Colonic mucosa (tissue), 4 donors: ENCODE results near the gene MFSD6. TPM values are rescaled to one million over a fixed set of nuclear protein-coding genes. Genes with fewer than 3 reads are reported as not detected.

Experiments
- DNase-seq: peaks from one replicate; pipeline ENCODE4 v3.0.0-alpha.2; 2020
- H3K27ac ChIP-seq: fragments of 200-600 bp; one replicate; pipeline ENCODE4 v1.8.0; 2021
- H3K27me3 ChIP-seq: fragments of 200-600 bp; one replicate; pipeline ENCODE4 v1.8.0; 2021
- H3K36me3 ChIP-seq: fragments of 200-600 bp; one replicate; pipeline ENCODE4 v1.8.0; 2021
- H3K4me1 ChIP-seq: fragments of 200-600 bp; one replicate; pipeline ENCODE4 v1.8.0; 2021; ENCODE audit warnings: mild to moderate bottlenecking
- H3K4me3 ChIP-seq: fragments of 200-600 bp; one replicate; pipeline ENCODE4 v1.8.0; 2021
- H3K9ac ChIP-seq, 2 donors: one replicate each; pipeline ENCODE4 v1.7.0; 2013; ENCODE audit warnings: control low read depth in 2 of 2, low read depth in 2 of 2, low read length in 2 of 2
- H3K9me3 ChIP-seq: fragments of 200-600 bp; one replicate; pipeline ENCODE4 v1.8.0; 2021
- intact Hi-C: fragments of 100-400 bp; cut with DNase I; formaldehyde crosslinking; loops from one replicate; pipeline ENCODE4 v1.14.1; 2022
- total RNA-seq, 2 donors: library from RNA; stranded (reverse); fragmentation: NEBNext Ultra II Directional in 1 of 2; extraction: Animal tissue kit (Norgen Biotek cat#: 25700) in 1 of 2; gene quantifications; one replicate each; pipeline ENCODE4 v1.2.1, GENCODE V29; 2021
- TF ChIP-seq, protein P1 (sequence below): fragments of 200-600 bp; IDR thresholded peaks from one replicate; pipeline ENCODE4 v1.8.0; 2022; ENCODE audit warnings: antibody characterized with exemption, mild to moderate bottlenecking
- donor health status: healthy.
- donor health status: DM: no; HTN: no; CAD: no.
- donor health status: DM: no; HTN: no; CAD: no.

Gene MFSD6
- total RNA-seq, 2 donors from 2014 or later: 60.9 to 83.3 TPM

DNA sequence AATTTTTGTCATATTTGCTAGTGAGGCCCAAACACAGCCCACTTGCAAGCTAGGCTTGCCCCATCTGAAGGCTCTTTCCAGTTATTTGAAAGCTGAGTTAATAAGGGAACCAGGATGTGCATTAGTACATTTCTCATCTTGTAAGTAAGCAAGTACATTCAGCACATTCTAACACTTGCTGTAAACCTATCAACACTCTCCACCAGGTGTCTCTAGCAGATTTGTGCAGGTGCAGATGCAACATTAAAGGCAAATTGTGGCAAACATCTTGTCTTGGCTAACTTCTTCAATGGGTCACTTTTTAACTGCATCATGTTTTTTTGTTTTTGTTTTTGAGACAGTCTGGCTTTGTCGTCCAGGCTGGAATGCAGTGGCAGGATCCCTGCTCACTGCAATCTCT, 25.3 kb upstream of the MFSD6 start:
- no peak overlapping the region for H3K27ac ChIP-seq
- no peaks in the 10 kb centered on the region for H3K36me3 ChIP-seq
- no peak overlapping the region for H3K9ac ChIP-seq
- intact Hi-C loops: loop anchor here (5.0 kb wide), 1 partner anchor 129 kb away; no protein-coding TSS in a partner anchor
- no peak overlapping the region for H3K4me3 ChIP-seq
- no peaks in the 10 kb centered on the region for H3K27me3 ChIP-seq
- H3K4me1 ChIP-seq: no peaks in the 10 kb centered on the region
- TF ChIP-seq, protein P1, sequence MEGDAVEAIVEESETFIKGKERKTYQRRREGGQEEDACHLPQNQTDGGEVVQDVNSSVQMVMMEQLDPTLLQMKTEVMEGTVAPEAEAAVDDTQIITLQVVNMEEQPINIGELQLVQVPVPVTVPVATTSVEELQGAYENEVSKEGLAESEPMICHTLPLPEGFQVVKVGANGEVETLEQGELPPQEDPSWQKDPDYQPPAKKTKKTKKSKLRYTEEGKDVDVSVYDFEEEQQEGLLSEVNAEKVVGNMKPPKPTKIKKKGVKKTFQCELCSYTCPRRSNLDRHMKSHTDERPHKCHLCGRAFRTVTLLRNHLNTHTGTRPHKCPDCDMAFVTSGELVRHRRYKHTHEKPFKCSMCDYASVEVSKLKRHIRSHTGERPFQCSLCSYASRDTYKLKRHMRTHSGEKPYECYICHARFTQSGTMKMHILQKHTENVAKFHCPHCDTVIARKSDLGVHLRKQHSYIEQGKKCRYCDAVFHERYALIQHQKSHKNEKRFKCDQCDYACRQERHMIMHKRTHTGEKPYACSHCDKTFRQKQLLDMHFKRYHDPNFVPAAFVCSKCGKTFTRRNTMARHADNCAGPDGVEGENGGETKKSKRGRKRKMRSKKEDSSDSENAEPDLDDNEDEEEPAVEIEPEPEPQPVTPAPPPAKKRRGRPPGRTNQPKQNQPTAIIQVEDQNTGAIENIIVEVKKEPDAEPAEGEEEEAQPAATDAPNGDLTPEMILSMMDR: peak; percentile 39
- H3K9me3 ChIP-seq: no peaks in the 10 kb centered on the region
- peak; percentile 55 for DNase-seq

DNA sequence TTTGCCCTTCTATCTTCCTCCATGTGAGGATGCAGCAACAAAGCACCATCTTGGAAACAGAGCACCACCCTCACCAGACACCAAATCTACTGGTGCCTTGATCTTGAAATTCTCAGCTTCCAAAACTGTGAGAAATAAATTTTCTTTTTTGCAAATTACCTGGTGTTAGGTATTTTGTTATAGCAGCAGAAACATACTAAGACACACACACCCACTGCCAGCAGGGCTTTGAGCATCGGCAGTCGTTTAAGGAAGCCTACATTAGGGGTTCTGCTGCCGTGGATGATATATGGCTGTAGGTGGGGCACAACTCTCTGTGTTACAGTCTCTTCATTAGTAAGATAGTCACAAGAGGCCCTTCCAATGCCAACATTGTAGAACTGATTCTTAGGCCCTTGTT, 20.7 kb upstream of the MFSD6 start:
- H3K27ac ChIP-seq: no peak overlapping the region
- TF ChIP-seq, protein P1: no peak
- no peak overlapping the region for H3K4me3 ChIP-seq
- H3K36me3 ChIP-seq: no peaks in the 10 kb centered on the region
- H3K9me3 ChIP-seq: no peaks in the 10 kb centered on the region
- H3K9ac ChIP-seq: no peak overlapping the region
- H3K4me1 ChIP-seq: no peaks in the 10 kb centered on the region
- H3K27me3 ChIP-seq: no peaks in the 10 kb centered on the region
- intact Hi-C loops: no loop called here
- DNase-seq: no peak

DNA sequence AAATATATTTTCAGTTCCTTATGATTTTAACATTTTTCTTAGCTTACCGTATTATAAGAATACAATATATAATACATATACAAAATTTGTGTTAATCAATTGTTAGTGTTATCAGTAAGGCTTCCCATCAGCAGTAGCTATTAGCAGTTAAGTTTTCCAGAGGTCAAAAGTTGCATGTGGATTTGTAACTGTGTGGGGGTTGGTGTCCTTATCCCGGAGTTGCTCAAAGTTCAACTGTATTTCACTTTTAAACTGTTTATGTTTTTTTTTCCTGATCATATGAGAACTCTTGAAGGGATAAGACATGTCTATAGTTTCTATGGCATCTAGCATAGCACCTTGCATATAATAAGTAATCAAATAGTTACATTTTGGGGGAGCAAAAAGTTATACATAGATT, 11.9 kb upstream of the MFSD6 start:
- Histone ChIP-seq H3K4me3 (no peak overlapping the region), H3K4me1 (no peaks in the 10 kb centered on the region), H3K9me3 (no peaks in the 10 kb centered on the region), H3K9ac (no peak overlapping the region), H3K27ac (no peak overlapping the region), H3K27me3 (no peaks in the 10 kb centered on the region), H3K36me3 (no peaks in the 10 kb centered on the region)
- TF ChIP-seq, protein P1: no peak
- intact Hi-C loops: no loop called here
- DNase-seq: no peak

DNA sequence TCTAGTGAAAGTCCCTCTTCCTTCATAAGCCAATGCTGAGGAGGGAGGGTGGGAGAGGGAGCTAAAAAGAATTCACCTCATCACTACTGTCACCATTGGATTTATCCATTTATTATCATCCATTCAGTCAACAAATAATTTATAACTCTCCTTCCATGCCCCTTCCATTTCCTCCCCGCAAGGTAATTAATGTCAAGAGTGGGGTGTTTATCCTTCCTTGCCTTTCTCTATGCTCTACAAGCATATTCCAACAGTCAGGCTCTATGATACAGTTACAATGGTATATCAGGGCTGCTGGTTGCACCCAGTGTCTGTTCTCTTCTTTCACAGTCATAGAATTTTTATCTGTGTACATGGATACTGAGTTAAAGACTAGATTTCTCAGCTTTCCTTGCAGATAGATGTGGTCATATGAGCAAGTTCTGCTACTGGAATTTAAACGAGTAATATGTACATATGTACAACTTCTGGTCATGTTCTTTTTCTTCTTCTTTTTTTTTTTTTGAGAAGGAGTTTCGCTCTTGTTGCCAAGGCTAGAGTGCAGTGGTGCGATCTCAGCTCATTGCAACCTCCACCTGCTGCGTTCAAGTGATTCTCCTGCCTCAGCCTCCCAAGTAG, 5.1 kb upstream of the MFSD6 start:
- intact Hi-C loops: no loop called here
- no peak for DNase-seq
- H3K4me1 ChIP-seq: no peaks in the 10 kb centered on the region
- TF ChIP-seq, protein P1: no peak
- H3K9me3 ChIP-seq: no peaks in the 10 kb centered on the region
- H3K4me3 ChIP-seq: no peak overlapping the region
- H3K9ac ChIP-seq: no peak overlapping the region
- no peaks in the 10 kb centered on the region for H3K27me3 ChIP-seq
- no peaks in the 10 kb centered on the region for H3K36me3 ChIP-seq
- H3K27ac ChIP-seq: no peak overlapping the region

DNA sequence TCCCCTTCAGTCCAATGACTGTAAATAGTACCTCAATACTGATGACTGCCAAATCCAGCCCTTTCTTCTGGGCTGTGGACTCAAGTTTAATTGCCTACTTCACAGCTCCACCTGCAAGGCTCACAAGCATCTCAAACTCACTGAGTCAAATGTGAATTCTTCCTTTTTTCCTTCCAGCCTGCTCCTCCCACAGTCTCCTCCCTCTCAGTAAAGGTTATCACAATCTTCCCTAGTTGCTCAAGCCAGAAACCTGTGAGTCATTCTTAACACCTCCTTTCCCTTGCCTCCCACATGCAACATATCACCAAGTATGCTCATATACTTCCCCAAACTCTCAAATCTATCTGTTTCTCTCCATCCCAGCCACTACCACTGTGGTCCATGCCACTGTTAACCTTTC, 3.7 kb upstream of the MFSD6 start:
- no peak overlapping the region for H3K27ac ChIP-seq
- TF ChIP-seq, protein P1: no peak
- H3K9ac ChIP-seq: no peak overlapping the region
- DNase-seq: peak; percentile 63
- H3K4me3 ChIP-seq: no peak overlapping the region
- H3K4me1 ChIP-seq: no peaks in the 10 kb centered on the region
- H3K9me3 ChIP-seq: no peaks in the 10 kb centered on the region
- intact Hi-C loops: no loop called here
- H3K36me3 ChIP-seq: no peaks in the 10 kb centered on the region
- H3K27me3 ChIP-seq: no peaks in the 10 kb centered on the region
